Measurements from ENCODE around the gene SYT17.

DNA sequence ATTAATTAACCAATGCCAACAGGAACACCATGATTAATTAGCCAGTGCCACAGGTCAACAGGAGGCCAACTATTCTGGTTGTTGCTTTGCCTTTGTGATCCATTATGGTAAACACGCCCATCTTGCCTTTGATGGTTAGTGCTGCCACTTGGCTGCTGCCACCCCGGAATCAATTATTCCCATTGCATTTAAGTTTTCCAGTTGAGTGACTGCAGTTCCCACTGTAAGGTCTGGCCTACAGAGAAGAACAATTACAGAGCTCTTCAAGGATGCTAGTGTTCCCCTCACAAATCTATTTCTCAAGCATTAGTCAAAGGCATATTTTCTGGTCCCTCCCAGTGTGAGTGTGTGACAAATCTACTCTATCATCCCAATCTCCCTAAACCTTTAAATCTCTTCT is 110.4 kb downstream of the SYT17 start:
- TF ChIP-seq POLR2A (IDR thresholded peaks at IDR 0.05), result no peak
- TF ChIP-seq, protein P1, sequence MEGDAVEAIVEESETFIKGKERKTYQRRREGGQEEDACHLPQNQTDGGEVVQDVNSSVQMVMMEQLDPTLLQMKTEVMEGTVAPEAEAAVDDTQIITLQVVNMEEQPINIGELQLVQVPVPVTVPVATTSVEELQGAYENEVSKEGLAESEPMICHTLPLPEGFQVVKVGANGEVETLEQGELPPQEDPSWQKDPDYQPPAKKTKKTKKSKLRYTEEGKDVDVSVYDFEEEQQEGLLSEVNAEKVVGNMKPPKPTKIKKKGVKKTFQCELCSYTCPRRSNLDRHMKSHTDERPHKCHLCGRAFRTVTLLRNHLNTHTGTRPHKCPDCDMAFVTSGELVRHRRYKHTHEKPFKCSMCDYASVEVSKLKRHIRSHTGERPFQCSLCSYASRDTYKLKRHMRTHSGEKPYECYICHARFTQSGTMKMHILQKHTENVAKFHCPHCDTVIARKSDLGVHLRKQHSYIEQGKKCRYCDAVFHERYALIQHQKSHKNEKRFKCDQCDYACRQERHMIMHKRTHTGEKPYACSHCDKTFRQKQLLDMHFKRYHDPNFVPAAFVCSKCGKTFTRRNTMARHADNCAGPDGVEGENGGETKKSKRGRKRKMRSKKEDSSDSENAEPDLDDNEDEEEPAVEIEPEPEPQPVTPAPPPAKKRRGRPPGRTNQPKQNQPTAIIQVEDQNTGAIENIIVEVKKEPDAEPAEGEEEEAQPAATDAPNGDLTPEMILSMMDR (IDR thresholded peaks at IDR 0.05), result no peak

Data from testis (tissue), 2 donors.